ENCODE data around the gene LAT.
A peak's percentile ranks its signal among the peaks of the same experiment; 100 is the strongest.
"Not testable (repeated sequence)": the region's sequence is repeated elsewhere in the genome, so short reads cannot be mapped to it uniquely, and the experiment has no call there.

LAT gene

GRCh38 chr16:28984619-28985135 is at the start of gene LAT:
Gene LAT (plus strand): TSS chr16:28985052. CDS start chr16:28985418, 366 bp downstream.
- no peak for DNase-seq

GRCh38 chr16:28935346-28935745 is 49.5 kb upstream of the LAT start:
- no peak for DNase-seq

- no peak for DNase-seq
Observed at GRCh38 chr16:28935924-28936783, 48.7 kb upstream of the LAT start.

- no peak for DNase-seq
Observed at GRCh38 chr16:28936784-28937155, 48.1 kb upstream of the LAT start.

- DNase-seq, result no peak
Observed at GRCh38 chr16:28937222-28937876, 47.5 kb upstream of the LAT start.

- no peak for DNase-seq
Observed at GRCh38 chr16:28938721-28939120, 46.1 kb upstream of the LAT start.

- DNase-seq, result not testable (repeated sequence)
Observed at GRCh38 chr16:28939825-28940224, 45.0 kb upstream of the LAT start.

- no peak for DNase-seq
Observed at GRCh38 chr16:28943281-28943680, 41.6 kb upstream of the LAT start.

GRCh38 chr16:28946681-28947080 is 38.2 kb upstream of the LAT start:
- DNase-seq, result no peak

- DNase-seq, result peak; percentile 99
Observed at GRCh38 chr16:28950648-28951409, 34.0 kb upstream of the LAT start, which contains the start of gene NFATC2IP. Gene NFATC2IP (plus strand): TSS chr16:28950937. CDS start chr16:28951012, 75 bp downstream.

GRCh38 chr16:28951410-28951943 is 33.4 kb upstream of the LAT start:
- DNase-seq, result no peak

GRCh38 chr16:28958216-28958615 is 26.6 kb upstream of the LAT start:
- no peak for DNase-seq

- no peak for DNase-seq
Observed at GRCh38 chr16:28958836-28959235, 26.0 kb upstream of the LAT start.

GRCh38 chr16:28964072-28964471 is 20.8 kb upstream of the LAT start:
- no peak for DNase-seq

GRCh38 chr16:28964496-28964895 is 20.4 kb upstream of the LAT start:
- no peak for DNase-seq

- no peak for DNase-seq
Observed at GRCh38 chr16:28967156-28967555, 17.7 kb upstream of the LAT start.

GRCh38 chr16:28969696-28970095 is 15.2 kb upstream of the LAT start:
- not testable (repeated sequence) for DNase-seq

- peak; percentile 64 for DNase-seq
Observed at GRCh38 chr16:28974007-28974436, 10.8 kb upstream of the LAT start.

- DNase-seq, result peak; percentile 92
Observed at GRCh38 chr16:28974437-28975157, 10.3 kb upstream of the LAT start, which contains the start of gene SPNS1. Gene SPNS1 (plus strand): TSS chr16:28974778. CDS start chr16:28975152, 374 bp downstream.

GRCh38 chr16:28975158-28975599 is 9.7 kb upstream of the LAT start:
- DNase-seq, result no peak

- peak; percentile 8 for DNase-seq
Observed at GRCh38 chr16:28977703-28978662, 6.9 kb upstream of the LAT start.

All from DMS79 treated with DMSO at 0.1 percent for 48 hours (cell line).